ENCODE results near the gene LMCD1. TPM values are rescaled to one million over a fixed set of nuclear protein-coding genes. Genes with fewer than 3 reads are reported as not detected.

The LMCD1 gene
- total and polyA plus RNA-seq, 2 experiments from 2014 or later = 21.8 to 35.3 TPM

- Histone ChIP-seq H3K27ac (ENCODE audit: low read depth) (no peak overlapping the region), H3K4me2 (no peak overlapping the region), H3K4me3 (no peak overlapping the region), H3K79me2 (replicated peaks; ENCODE audit: insufficient read depth) (no peaks in the 10 kb centered on the region), H3K36me3 (ENCODE audit: insufficient read depth) (no peaks in the 10 kb centered on the region), H3F3A (replicated peaks; ENCODE audit: low read depth) (no peaks in the 10 kb centered on the region), H4K20me1 (replicated peaks; ENCODE audit: insufficient read depth) (no peaks in the 10 kb centered on the region), H3K27me3 (ENCODE audit: insufficient read depth) (no peaks in the 10 kb centered on the region), H2AFZ (no peak overlapping the region), H3K4me1 (ENCODE audit: insufficient read depth) (no peaks in the 10 kb centered on the region), H3K9me2 (ENCODE audit: insufficient read depth) (no peaks in the 10 kb centered on the region)
- peaks cover 2% of the 10 kb centered on the region; the same call in 1 of the 3 replicates for H3K36me3 Mint-ChIP-seq (ENCODE audit: low read depth)
- H3K4me3 Mint-ChIP-seq = no peak overlapping the region
- H3K27me3 Mint-ChIP-seq (ENCODE audit: insufficient read depth, low read depth, poor library complexity) = peaks cover 1% of the 10 kb centered on the region
- no peaks in the 10 kb centered on the region for H3K4me1 Mint-ChIP-seq
- TF ChIP-seq NANOG (IDR thresholded peaks at IDR 0.05; ENCODE audit: borderline replicate concordance) = no peak
- TF ChIP-seq, protein P1, sequence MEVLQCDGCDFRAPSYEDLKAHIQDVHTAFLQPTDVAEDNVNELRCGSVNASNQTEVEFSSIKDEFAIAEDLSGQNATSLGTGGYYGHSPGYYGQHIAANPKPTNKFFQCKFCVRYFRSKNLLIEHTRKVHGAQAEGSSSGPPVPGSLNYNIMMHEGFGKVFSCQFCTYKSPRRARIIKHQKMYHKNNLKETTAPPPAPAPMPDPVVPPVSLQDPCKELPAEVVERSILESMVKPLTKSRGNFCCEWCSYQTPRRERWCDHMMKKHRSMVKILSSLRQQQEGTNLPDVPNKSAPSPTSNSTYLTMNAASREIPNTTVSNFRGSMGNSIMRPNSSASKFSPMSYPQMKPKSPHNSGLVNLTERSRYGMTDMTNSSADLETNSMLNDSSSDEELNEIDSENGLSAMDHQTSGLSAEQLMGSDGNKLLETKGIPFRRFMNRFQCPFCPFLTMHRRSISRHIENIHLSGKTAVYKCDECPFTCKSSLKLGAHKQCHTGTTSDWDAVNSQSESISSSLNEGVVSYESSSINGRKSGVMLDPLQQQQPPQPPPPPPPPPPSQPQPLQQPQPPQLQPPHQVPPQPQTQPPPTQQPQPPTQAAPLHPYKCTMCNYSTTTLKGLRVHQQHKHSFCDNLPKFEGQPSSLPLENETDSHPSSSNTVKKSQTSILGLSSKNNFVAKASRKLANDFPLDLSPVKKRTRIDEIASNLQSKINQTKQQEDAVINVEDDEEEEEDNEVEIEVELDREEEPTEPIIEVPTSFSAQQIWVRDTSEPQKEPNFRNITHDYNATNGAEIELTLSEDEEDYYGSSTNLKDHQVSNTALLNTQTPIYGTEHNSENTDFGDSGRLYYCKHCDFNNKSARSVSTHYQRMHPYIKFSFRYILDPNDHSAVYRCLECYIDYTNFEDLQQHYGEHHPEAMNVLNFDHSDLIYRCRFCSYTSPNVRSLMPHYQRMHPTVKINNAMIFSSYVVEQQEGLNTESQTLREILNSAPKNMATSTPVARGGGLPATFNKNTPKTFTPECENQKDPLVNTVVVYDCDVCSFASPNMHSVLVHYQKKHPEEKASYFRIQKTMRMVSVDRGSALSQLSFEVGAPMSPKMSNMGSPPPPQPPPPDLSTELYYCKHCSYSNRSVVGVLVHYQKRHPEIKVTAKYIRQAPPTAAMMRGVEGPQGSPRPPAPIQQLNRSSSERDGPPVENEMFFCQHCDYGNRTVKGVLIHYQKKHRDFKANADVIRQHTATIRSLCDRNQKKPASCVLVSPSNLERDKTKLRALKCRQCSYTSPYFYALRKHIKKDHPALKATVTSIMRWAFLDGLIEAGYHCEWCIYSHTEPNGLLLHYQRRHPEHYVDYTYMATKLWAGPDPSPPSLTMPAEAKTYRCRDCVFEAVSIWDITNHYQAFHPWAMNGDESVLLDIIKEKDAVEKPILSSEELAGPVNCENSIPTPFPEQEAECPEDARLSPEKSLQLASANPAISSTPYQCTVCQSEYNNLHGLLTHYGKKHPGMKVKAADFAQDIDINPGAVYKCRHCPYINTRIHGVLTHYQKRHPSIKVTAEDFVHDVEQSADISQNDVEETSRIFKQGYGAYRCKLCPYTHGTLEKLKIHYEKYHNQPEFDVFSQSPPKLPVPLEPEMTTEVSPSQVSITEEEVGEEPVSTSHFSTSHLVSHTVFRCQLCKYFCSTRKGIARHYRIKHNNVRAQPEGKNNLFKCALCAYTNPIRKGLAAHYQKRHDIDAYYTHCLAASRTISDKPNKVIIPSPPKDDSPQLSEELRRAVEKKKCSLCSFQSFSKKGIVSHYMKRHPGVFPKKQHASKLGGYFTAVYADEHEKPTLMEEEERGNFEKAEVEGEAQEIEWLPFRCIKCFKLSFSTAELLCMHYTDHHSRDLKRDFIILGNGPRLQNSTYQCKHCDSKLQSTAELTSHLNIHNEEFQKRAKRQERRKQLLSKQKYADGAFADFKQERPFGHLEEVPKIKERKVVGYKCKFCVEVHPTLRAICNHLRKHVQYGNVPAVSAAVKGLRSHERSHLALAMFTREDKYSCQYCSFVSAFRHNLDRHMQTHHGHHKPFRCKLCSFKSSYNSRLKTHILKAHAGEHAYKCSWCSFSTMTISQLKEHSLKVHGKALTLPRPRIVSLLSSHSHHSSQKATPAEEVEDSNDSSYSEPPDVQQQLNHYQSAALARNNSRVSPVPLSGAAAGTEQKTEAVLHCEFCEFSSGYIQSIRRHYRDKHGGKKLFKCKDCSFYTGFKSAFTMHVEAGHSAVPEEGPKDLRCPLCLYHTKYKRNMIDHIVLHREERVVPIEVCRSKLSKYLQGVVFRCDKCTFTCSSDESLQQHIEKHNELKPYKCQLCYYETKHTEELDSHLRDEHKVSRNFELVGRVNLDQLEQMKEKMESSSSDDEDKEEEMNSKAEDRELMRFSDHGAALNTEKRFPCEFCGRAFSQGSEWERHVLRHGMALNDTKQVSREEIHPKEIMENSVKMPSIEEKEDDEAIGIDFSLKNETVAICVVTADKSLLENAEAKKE (CRISPR knock-in tag; IDR thresholded peaks at IDR 0.05) = no peak
- TF ChIP-seq, protein P2, sequence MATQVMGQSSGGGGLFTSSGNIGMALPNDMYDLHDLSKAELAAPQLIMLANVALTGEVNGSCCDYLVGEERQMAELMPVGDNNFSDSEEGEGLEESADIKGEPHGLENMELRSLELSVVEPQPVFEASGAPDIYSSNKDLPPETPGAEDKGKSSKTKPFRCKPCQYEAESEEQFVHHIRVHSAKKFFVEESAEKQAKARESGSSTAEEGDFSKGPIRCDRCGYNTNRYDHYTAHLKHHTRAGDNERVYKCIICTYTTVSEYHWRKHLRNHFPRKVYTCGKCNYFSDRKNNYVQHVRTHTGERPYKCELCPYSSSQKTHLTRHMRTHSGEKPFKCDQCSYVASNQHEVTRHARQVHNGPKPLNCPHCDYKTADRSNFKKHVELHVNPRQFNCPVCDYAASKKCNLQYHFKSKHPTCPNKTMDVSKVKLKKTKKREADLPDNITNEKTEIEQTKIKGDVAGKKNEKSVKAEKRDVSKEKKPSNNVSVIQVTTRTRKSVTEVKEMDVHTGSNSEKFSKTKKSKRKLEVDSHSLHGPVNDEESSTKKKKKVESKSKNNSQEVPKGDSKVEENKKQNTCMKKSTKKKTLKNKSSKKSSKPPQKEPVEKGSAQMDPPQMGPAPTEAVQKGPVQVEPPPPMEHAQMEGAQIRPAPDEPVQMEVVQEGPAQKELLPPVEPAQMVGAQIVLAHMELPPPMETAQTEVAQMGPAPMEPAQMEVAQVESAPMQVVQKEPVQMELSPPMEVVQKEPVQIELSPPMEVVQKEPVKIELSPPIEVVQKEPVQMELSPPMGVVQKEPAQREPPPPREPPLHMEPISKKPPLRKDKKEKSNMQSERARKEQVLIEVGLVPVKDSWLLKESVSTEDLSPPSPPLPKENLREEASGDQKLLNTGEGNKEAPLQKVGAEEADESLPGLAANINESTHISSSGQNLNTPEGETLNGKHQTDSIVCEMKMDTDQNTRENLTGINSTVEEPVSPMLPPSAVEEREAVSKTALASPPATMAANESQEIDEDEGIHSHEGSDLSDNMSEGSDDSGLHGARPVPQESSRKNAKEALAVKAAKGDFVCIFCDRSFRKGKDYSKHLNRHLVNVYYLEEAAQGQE (IDR thresholded peaks at IDR 0.05; ENCODE audit: unreplicated experiment) = no peak
- no peak for TF ChIP-seq ZNF114 (CRISPR knock-in tag; IDR thresholded peaks at IDR 0.05)
- no peak for TF ChIP-seq JUNB (IDR thresholded peaks at IDR 0.05; ENCODE audit: unreplicated experiment)
- no peak for TF ChIP-seq ZNF331 (CRISPR knock-in tag; IDR thresholded peaks at IDR 0.05; ENCODE audit: low read depth)
- TF ChIP-seq EZH2phosphoT487 (IDR thresholded peaks at IDR 0.05; ENCODE audit: unreplicated experiment) = no peak
- TF ChIP-seq EZH2 (IDR thresholded peaks at IDR 0.05; ENCODE audit: low read depth, unreplicated experiment) = no peak
- TF ChIP-seq CREB1 (CRISPR knock-in tag; IDR thresholded peaks at IDR 0.05; ENCODE audit: low read depth) = no peak
- TF ChIP-seq STAT1 (IDR thresholded peaks at IDR 0.05; ENCODE audit: unreplicated experiment) = no peak
- TF ChIP-seq CTCF (conservative IDR thresholded peaks at IDR 0.05; ENCODE audit: low read depth in 2 of 2) = no peak
- no peak for TF ChIP-seq ETS1 (IDR thresholded peaks at IDR 0.05)
- TF ChIP-seq POLR2AphosphoS5 (IDR thresholded peaks at IDR 0.05; ENCODE audit: low read depth) = no peak
- H3K27ac Mint-ChIP-seq = no peak overlapping the region
- no peak for ATAC-seq
- H3K9me3 Mint-ChIP-seq = no peaks in the 10 kb centered on the region
- no peak for DNase-seq (ENCODE audit: low spot score)
These were observed 63.8 kb downstream of the LMCD1 start for GRCh38 chr3:8565376-8565775.

Measured in GM23338 (cell line).